ENCODE results near the gene FRMD4A. TPM values are rescaled to one million over a fixed set of nuclear protein-coding genes. Genes with fewer than 3 reads are reported as not detected.

The FRMD4A gene
- total and polyA plus RNA-seq, 3 donors from 2014 or later, result 15.0 to 20.8 (median 18.7) TPM

DNA sequence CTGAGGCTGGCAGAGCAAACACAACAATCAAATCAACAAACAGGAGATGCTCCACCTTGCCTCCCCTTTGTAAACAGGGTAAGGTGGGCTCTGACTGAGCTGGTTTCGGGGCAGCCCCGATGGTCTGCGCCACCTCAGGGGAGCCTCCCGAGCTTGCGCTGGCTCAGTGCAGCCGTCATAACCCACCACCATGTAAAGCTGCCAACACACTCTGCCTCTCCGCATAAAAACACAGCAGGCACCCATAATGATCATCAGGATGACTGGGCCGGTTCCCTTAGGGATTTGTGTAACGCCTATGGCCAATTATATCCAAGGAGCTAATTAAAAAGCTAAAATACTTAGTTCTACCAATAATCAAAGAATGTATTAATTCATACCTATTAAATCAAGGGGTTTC, 619.4 kb downstream of the FRMD4A start:
- Histone ChIP-seq H3K9me3 (no peaks in the 10 kb centered on the region), H3K27ac (no peak overlapping the region), H3K27me3 (no peaks in the 10 kb centered on the region), H3K4me3 (no peak overlapping the region), H3K4me1 (peaks cover 14% of the 10 kb centered on the region), H3K36me3 (ENCODE audit: low read depth, missing control alignments) (no peaks in the 10 kb centered on the region)
- WGBS, 2 donors, result 91 to 95% methylated on average over 9 of the region's 9 CpGs
- DNase-seq, result no peak
- TF ChIP-seq, protein P1, sequence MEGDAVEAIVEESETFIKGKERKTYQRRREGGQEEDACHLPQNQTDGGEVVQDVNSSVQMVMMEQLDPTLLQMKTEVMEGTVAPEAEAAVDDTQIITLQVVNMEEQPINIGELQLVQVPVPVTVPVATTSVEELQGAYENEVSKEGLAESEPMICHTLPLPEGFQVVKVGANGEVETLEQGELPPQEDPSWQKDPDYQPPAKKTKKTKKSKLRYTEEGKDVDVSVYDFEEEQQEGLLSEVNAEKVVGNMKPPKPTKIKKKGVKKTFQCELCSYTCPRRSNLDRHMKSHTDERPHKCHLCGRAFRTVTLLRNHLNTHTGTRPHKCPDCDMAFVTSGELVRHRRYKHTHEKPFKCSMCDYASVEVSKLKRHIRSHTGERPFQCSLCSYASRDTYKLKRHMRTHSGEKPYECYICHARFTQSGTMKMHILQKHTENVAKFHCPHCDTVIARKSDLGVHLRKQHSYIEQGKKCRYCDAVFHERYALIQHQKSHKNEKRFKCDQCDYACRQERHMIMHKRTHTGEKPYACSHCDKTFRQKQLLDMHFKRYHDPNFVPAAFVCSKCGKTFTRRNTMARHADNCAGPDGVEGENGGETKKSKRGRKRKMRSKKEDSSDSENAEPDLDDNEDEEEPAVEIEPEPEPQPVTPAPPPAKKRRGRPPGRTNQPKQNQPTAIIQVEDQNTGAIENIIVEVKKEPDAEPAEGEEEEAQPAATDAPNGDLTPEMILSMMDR (IDR thresholded peaks at IDR 0.05), result no peak
- intact Hi-C loops (cut with DNase I; ENCODE audit: low total_unique reads), result no loop called here

DNA sequence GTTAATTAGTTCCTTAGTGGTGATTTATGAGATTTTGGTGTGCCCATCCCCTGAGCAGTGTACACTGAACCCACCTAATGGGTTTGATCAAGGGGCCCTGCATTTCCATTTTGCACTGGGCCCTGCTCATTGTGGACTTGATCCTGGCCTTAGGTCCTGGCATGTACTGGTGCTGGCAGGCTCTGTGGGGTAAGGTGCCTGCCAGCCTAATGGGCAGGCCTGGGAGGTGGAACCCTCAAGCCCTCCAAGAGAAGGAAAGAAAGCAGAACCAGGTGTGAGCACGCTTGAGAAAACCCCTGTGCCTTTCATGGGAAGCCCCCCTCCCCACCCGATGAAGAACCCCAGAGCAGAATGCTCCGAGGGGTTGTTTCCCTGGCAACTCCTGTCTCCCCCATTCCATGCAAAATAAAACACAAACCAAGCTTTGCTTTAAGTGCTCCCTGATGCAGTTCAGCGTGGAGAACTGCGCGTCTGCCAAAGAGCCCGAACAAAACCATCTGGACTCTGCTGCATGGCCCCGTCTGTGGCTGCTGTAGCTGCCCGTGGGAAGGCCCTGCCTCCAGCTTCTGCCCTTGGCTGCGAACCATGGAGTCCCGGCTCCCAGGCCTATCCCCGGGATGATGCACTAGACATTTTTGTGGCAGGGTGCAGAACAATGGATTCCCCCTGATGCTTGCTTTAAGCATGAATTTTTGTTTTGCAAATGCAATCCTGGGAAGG, 620.6 kb downstream of the FRMD4A start:
- intact Hi-C loops (cut with DNase I; ENCODE audit: low total_unique reads), result no loop called here
- Histone ChIP-seq H3K4me1 (peaks cover 14% of the 10 kb centered on the region), H3K36me3 (ENCODE audit: low read depth, missing control alignments) (no peaks in the 10 kb centered on the region), H3K27ac (no peak overlapping the region), H3K4me3 (no peak overlapping the region), H3K9me3 (no peaks in the 10 kb centered on the region), H3K27me3 (no peaks in the 10 kb centered on the region)
- no peak for TF ChIP-seq POLR2A (IDR thresholded peaks at IDR 0.05)
- TF ChIP-seq, protein P1 (IDR thresholded peaks at IDR 0.05), result no peak
- 92 to 93% methylated on average over 12 of the region's 12 CpGs for WGBS, 2 donors
- DNase-seq, result no peak

GRCh38 chr10:13708256-13708990, 622.3 kb downstream of the FRMD4A start:
- 68 to 69% methylated on average over 8 of the region's 8 CpGs for WGBS, 2 donors
- peaks cover 14% of the 10 kb centered on the region for H3K4me1 ChIP-seq
- TF ChIP-seq, protein P1 (IDR thresholded peaks at IDR 0.05), result no peak
- no peak for TF ChIP-seq POLR2A (IDR thresholded peaks at IDR 0.05)
- H3K4me3 ChIP-seq, result no peak overlapping the region
- no peaks in the 10 kb centered on the region for H3K36me3 ChIP-seq (ENCODE audit: low read depth, missing control alignments)
- no peak for DNase-seq
- intact Hi-C loops (cut with DNase I; ENCODE audit: low total_unique reads), result no loop called here
- no peaks in the 10 kb centered on the region for H3K9me3 ChIP-seq
- H3K27me3 ChIP-seq, result no peaks in the 10 kb centered on the region
- no peak overlapping the region for H3K27ac ChIP-seq

GRCh38 chr10:13707156-13707881, 623.4 kb downstream of the FRMD4A start:
- no peaks in the 10 kb centered on the region for H3K27me3 ChIP-seq
- WGBS, 2 donors, result 4 to 9% methylated on average over 26 of the region's 26 CpGs
- H3K4me1 ChIP-seq, result peaks cover 14% of the 10 kb centered on the region
- DNase-seq, result peak; percentile 68
- intact Hi-C loops (cut with DNase I; ENCODE audit: low total_unique reads), result no loop called here
- no peaks in the 10 kb centered on the region for H3K36me3 ChIP-seq (ENCODE audit: low read depth, missing control alignments)
- no peak overlapping the region for H3K27ac ChIP-seq
- peak overlapping the region; percentile 24 to 32 for H3K4me3 ChIP-seq
- no peaks in the 10 kb centered on the region for H3K9me3 ChIP-seq
- TF ChIP-seq, protein P1 (IDR thresholded peaks at IDR 0.05), result no peak
- no peak for TF ChIP-seq POLR2A (IDR thresholded peaks at IDR 0.05)

Measured in testis (tissue), 3 donors.